Breast epithelium (tissue), 3 donors: Measurements from ENCODE around the gene PSMD2.

ENCODE experiments used
- CTCF ChIP-seq, 3 donors: fragments of 450-650 bp; IDR thresholded peaks; one replicate each; pipeline ENCODE4 v1.5.1; 2016 to 2017; ENCODE audit warnings: antibody characterized with exemption in 3 of 3, mild to moderate bottlenecking in 3 of 3, moderate library complexity in 3 of 3
- POLR2A ChIP-seq: fragments of 450-650 bp; IDR thresholded peaks from one replicate; pipeline ENCODE4 v1.6.1; 2016; ENCODE audit warnings: antibody characterized with exemption, mild to moderate bottlenecking, moderate library complexity

- TF ChIP-seq CTCF (IDR thresholded peaks at IDR 0.05) (no peak), POLR2A (no peak)
Observed at GRCh38 chr3:184296616-184297015, 2.4 kb upstream of the PSMD2 start.
